ENCODE data around the gene UQCR10. TPM values are rescaled to one million over a fixed set of nuclear protein-coding genes. Genes with fewer than 3 reads are reported as not detected.

UQCR10 gene
- total RNA-seq: 100 to 1,000 TPM; 171 to 217 TPM

DNA sequence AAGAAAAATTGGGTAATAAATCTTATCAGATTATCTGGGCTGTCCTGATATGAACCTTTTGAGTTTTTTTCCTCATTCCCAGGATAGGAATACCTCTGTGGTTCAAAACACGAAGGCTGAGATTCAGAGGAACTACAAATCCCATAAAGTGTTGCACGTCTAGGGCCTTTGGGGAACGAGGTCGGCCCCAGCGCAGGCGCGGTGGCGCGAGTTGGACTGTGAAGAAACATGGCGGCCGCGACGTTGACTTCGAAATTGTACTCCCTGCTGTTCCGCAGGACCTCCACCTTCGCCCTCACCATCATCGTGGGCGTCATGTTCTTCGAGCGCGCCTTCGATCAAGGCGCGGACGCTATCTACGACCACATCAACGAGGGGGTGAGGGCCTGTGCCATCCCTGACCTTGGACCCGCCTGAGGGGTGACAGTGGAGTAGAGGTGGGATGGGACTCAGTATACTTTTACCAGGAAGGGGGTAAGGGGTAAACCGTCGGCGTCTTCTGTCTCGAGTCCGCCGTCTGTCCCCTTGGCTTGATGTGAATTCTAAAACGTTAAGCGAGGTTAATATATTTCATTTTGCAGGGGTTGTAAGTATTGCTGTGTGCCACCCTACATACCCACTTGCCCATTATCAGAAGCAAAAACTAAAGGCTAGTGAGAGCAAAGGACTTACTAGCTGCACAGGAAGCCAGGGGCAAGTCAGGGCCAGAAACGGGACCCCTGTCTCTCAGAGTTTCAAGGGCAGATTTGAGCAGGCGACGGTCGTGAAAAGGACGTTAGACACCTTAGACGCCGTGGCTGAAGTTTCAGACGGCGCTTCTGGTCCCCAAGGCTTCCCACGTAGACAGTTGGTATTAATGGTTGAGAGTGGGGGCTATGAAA lies at the start of gene UQCR10:
Gene UQCR10, plus strand, starts transcription at position 199 of the 881 bp plus-strand sequence. Its CDS starts 30 bp downstream, at position 229.
- Histone ChIP-seq H3K9ac (ENCODE audit: low read depth in 2 of 2, low read length in 2 of 2) (peak within 1 kb of the TSS; percentile 94 to 99), H3K4me3 (peak within 1 kb of the TSS; percentile 84), H3K4me1 (peaks cover 8% of the 10 kb centered on the region), H3K27me3 (no peaks in the 10 kb centered on the region), H3K27ac (peak within 1 kb of the TSS; percentile 80), H3K36me3 (peaks cover 7% of the 10 kb centered on the region), H3K9me3 (no peaks in the 10 kb centered on the region)
- TF ChIP-seq, protein P1, sequence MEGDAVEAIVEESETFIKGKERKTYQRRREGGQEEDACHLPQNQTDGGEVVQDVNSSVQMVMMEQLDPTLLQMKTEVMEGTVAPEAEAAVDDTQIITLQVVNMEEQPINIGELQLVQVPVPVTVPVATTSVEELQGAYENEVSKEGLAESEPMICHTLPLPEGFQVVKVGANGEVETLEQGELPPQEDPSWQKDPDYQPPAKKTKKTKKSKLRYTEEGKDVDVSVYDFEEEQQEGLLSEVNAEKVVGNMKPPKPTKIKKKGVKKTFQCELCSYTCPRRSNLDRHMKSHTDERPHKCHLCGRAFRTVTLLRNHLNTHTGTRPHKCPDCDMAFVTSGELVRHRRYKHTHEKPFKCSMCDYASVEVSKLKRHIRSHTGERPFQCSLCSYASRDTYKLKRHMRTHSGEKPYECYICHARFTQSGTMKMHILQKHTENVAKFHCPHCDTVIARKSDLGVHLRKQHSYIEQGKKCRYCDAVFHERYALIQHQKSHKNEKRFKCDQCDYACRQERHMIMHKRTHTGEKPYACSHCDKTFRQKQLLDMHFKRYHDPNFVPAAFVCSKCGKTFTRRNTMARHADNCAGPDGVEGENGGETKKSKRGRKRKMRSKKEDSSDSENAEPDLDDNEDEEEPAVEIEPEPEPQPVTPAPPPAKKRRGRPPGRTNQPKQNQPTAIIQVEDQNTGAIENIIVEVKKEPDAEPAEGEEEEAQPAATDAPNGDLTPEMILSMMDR (IDR thresholded peaks at IDR 0.05): no peak
- DNase-seq: peak; percentile 93
- intact Hi-C loops (cut with DNase I): loop anchor here (5.0 kb wide), 1 partner anchor 240 kb away; no protein-coding TSS in a partner anchor

DNA sequence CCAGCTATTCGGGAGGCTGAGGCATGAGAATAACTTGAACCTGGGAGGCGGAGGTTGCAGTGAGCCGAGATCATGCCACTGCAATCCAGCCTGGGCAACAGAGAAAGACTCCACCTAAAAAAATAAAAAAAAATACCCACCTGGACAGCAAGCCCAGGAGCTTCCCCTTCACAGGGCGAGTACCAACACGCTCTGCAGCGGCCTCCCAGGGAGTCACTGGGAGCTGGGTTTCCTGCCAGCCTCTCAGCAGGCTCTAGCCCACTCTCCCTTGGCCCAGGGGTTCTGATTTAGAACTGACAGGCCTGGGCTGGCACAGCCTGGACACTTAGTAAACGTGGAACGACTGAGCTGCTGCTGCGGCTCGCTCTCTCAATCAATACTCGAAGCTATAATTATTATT lies 49.4 kb upstream of the UQCR10 start:
- H3K36me3 ChIP-seq: no peaks in the 10 kb centered on the region
- peaks cover 28% of the 10 kb centered on the region for H3K27me3 ChIP-seq
- no peaks in the 10 kb centered on the region for H3K4me1 ChIP-seq
- intact Hi-C loops (cut with DNase I): no loop called here
- no peaks in the 10 kb centered on the region for H3K9me3 ChIP-seq
- H3K4me3 ChIP-seq: no peak overlapping the region
- no peak overlapping the region for H3K9ac ChIP-seq (ENCODE audit: low read depth in 2 of 2, low read length in 2 of 2)
- H3K27ac ChIP-seq: no peak overlapping the region
- no peak for DNase-seq
- TF ChIP-seq, protein P1 (IDR thresholded peaks at IDR 0.05): no peak

DNA sequence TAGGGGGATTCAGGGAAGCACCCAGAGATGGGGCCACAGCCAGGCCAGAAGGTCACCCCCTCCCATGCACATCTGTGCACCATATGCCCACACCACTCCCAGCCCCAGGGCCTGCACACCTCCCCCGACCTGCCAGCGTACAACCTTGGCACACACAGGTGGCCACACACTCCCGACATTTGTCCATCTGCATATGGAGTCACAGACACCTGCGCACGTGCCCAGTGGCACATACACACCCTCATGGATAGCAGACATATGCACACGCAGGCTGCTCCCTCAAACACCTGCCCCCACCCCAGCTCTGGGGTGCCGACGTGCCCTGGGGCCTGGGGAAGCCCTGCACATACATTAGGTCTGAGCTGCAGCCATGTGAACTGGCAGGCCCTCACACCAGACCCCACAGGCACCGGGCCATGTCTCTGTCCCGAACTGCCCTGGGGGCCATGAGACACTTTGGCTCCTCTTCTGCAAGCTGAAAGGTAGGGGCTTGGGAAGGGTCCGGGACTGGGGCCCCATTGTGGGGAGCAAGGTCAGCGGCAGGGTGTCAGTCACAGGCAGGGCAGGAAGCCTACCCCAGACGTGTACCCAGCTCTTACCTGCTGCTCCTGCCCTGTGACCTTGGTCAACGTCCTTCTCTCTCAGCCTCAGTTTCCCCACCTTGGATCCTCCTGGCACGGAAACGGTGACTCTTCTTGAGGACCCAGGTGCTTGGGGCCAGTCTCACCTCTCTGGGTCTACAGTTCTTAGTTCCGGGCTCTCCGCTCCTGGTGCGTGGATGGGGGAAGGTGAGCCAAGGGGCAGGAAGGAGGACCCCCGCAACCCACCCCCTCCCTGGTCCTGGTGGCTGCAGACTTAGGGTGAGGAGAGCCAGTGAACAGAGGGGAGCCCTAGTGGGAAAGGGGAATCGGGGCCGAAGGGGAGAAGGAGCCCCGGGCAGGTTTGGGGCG lies 47.9 kb upstream of the UQCR10 start:
- peaks cover 28% of the 10 kb centered on the region for H3K27me3 ChIP-seq
- H3K4me1 ChIP-seq: no peaks in the 10 kb centered on the region
- no peaks in the 10 kb centered on the region for H3K36me3 ChIP-seq
- no peak overlapping the region for H3K9ac ChIP-seq (ENCODE audit: low read depth in 2 of 2, low read length in 2 of 2)
- TF ChIP-seq, protein P1 (IDR thresholded peaks at IDR 0.05): no peak
- DNase-seq: no peak
- intact Hi-C loops (cut with DNase I): no loop called here
- no peak overlapping the region for H3K27ac ChIP-seq
- no peak overlapping the region for H3K4me3 ChIP-seq
- no peaks in the 10 kb centered on the region for H3K9me3 ChIP-seq

DNA sequence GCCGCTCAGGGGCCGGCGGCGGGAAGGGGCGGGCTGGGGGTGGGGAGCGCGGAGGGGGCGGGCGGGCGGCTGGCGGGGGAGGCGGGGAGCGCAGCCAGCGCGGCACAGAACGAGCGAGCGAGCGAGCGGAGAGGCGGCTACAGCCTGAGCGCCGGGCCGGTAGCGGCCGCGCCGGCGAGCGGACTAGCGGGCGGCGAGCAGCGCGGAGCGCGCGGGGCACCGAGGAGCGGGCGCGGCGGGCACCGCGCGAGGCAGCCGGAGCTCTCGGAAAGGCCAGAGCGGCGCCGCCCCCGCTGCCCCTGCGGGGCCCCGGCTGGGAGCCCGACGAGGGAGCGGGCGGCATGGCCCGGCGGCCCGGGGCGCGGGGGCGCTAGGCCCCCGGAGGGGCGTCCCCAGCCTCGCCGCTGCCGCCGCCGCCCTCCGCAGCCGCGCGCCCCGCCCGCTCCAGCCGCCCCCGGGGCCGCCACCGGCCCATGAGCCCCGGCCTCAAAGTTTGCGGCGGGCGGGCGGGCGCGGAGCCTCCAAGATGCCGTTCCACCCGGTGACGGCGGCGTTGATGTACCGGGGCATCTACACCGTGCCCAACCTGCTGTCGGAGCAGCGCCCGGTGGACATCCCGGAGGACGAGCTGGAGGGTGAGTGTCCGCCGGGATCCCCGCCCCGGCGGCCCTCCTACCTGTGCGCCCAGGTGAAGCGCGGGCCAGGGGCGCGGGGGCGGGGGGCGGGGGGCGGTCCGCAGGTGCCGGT lies 47.1 kb upstream of the UQCR10 start, which contains the start of gene CABP7:
Gene CABP7, plus strand, starts transcription at position 105 of the 747 bp plus-strand sequence. Its CDS starts 422 bp downstream, at position 527.
- H3K36me3 ChIP-seq: no peaks in the 10 kb centered on the region
- no peaks in the 10 kb centered on the region for H3K4me1 ChIP-seq
- H3K9ac ChIP-seq (ENCODE audit: low read depth in 2 of 2, low read length in 2 of 2): no peak within 1 kb of the TSS
- no peak for DNase-seq
- no peak within 1 kb of the TSS for H3K27ac ChIP-seq
- TF ChIP-seq, protein P1 (IDR thresholded peaks at IDR 0.05): no peak
- H3K9me3 ChIP-seq: no peaks in the 10 kb centered on the region
- no peak within 1 kb of the TSS for H3K4me3 ChIP-seq
- peaks cover 28% of the 10 kb centered on the region for H3K27me3 ChIP-seq
- intact Hi-C loops (cut with DNase I): no loop called here
